HepG2 (cell line): ENCODE measurements around the gene FLOT2. TPM values are rescaled to one million over a fixed set of nuclear protein-coding genes. Genes with fewer than 3 reads are reported as not detected.
A peak's percentile ranks its signal among the peaks of the same experiment; 100 is the strongest.

Source experiments
- ATAC-seq: fragments of 200-7000 bp; cut with Tn5 transposase; 3 replicates; pipeline ENCODE4 v1.9.1; 2020; ENCODE audit warnings: mild to moderate bottlenecking, moderate library complexity
- BruUV-seq: library from RNA; stranded (reverse); fragments of 400-500 nt; replicated peaks from 2 replicates; lab custom pipeline; 2021; lab: Mats Ljungman, UMichigan
- CTCF ChIA-PET: fragments of 300-600 bp; formaldehyde crosslinking; extraction: SDS; loops from one replicate; lab custom pipeline; 2021; ENCODE audit warnings: low total read pairs, inconsistent platforms, low intra/inter-chr PET ratio; lab: Yijun Ruan, JAX
- POLR2A ChIA-PET: fragments of 350-600 bp; sonication (Branson Sonifier 250); formaldehyde crosslinking; loops from one replicate; lab custom pipeline; 2020; ENCODE audit warnings: antibody characterized with exemption, inconsistent platforms; lab: Yijun Ruan, JAX
- DNase-seq: peaks from one replicate; pipeline ENCODE4 v3.0.0-alpha.2; 2015; ENCODE audit warnings: low spot score
- FAIRE-seq: peaks from 3 replicates; lab custom pipeline; 2011; peaks lifted over from hg19 to GRCh38; lab: Jason Lieb, UNC
- H2AFZ ChIP-seq: one replicate; pipeline ENCODE4 v1.6.1; 2011; ENCODE audit warnings: low read length, inconsistent platforms
- H3K27ac ChIP-seq: fragments of 300-600 bp; 3 replicates; pipeline ENCODE4 v1.8.0; 2011; ENCODE audit warnings: mixed run types, mild to moderate bottlenecking, mixed read lengths, low read length, inconsistent platforms; ENCODE audit not compliant: insufficient read depth; ENCODE audit errors: extremely low read length
- H3K27me3 ChIP-seq, 2 experiments: fragments of 200-600 bp in 1 of 2; 2 replicates in 1 of 2; 3 replicates in 1 of 2; pipeline versions ENCODE4 v1.6.0 to v1.8.0; 2011; ENCODE audit warnings: low read length in 2 of 2, mild to moderate bottlenecking in 2 of 2, moderate library complexity in 2 of 2, inconsistent platforms in 1 of 2; ENCODE audit not compliant: insufficient read depth in 2 of 2, control insufficient read depth in 1 of 2
- H3K36me3 ChIP-seq, 2 experiments: fragments of 200-600 bp in 1 of 2; replicated peaks in 1 of 2; 2 replicates in 1 of 2; 3 replicates in 1 of 2; pipeline versions ENCODE4 v1.5.1 to v1.8.0; 2011; ENCODE audit warnings: low read length in 2 of 2, inconsistent platforms in 1 of 2; ENCODE audit not compliant: insufficient read depth in 2 of 2, control insufficient read depth in 1 of 2
- H3K4me1 ChIP-seq: 2 replicates; pipeline ENCODE4 v1.5.1; 2012; ENCODE audit warnings: low read length, inconsistent platforms; ENCODE audit not compliant: insufficient read depth
- H3K4me2 ChIP-seq: 2 replicates; pipeline ENCODE4 v1.6.0; 2011; ENCODE audit warnings: low read depth, low read length, inconsistent platforms
- H3K4me3 ChIP-seq, 3 experiments: fragments of 200-600 bp in 1 of 3; sonication (generic), shearing (Covaris generic) in 1 of 3; replicated peaks in 1 of 3; 2 replicates each; pipeline ENCODE4 v1.5.1; 2011 to 2016; ENCODE audit warnings: low read length in 3 of 3, inconsistent platforms in 2 of 3, low read depth in 2 of 3, mild to moderate bottlenecking in 2 of 3, control low read depth in 1 of 3, mixed read lengths in 1 of 3; ENCODE audit not compliant: insufficient read depth in 1 of 3
- H3K79me2 ChIP-seq: one replicate; pipeline ENCODE4 v1.6.1; 2011; ENCODE audit warnings: low read length, inconsistent platforms; ENCODE audit not compliant: insufficient read depth
- H3K9ac ChIP-seq: 2 replicates; pipeline ENCODE4 v1.6.0; 2011; ENCODE audit warnings: mild to moderate bottlenecking, low read depth, low read length, inconsistent platforms; ENCODE audit not compliant: insufficient read depth
- H3K9me3 ChIP-seq: 2 replicates; pipeline ENCODE4 v1.5.1; 2012; ENCODE audit warnings: mild to moderate bottlenecking, low read length
- H4K20me1 ChIP-seq: 2 replicates; pipeline ENCODE4 v1.6.0; 2011; ENCODE audit warnings: inconsistent platforms, mild to moderate bottlenecking, low read length, moderate library complexity; ENCODE audit not compliant: insufficient read depth
- AGO2 ChIP-seq: fragments of 200-400 bp; formaldehyde crosslinking; optimal IDR thresholded peaks from 2 replicates; pipeline ENCODE3; 2017; ENCODE audit warnings: mild to moderate bottlenecking, low read depth, low read length, moderate library complexity
- HOXA7 ChIP-seq: sonication (generic); formaldehyde crosslinking; IDR thresholded peaks from 2 replicates; pipeline ENCODE4 v1.8.1; 2022; ENCODE audit warnings: mild to moderate bottlenecking, missing genetic modification reagents, moderate library complexity
- POLR2G ChIP-seq: fragments of 200-400 bp; formaldehyde crosslinking; IDR thresholded peaks from 2 replicates; pipeline ENCODE4 v1.6.1; 2018; ENCODE audit warnings: mild to moderate bottlenecking, low read depth, low read length, moderate library complexity
- RBM22 ChIP-seq: fragments of 200-400 bp; formaldehyde crosslinking; optimal IDR thresholded peaks from 2 replicates; pipeline ENCODE3; 2017; ENCODE audit warnings: mild to moderate bottlenecking, low read length, moderate library complexity
- ZNF468 ChIP-seq: sonication (generic); formaldehyde crosslinking; IDR thresholded peaks from 2 replicates; pipeline ENCODE4 v1.8.0; 2022; ENCODE audit warnings: mild to moderate bottlenecking, moderate library complexity, missing genetic modification reagents
- WGBS: methylation state at CpG from one replicate; pipeline ENCODE4 v1.1.6; 2017; ENCODE audit warnings: low lambda C conversion rate; 5-methylcytosine and 5-hydroxymethylcytosine counted together
- in situ Hi-C: cut with HindIII; loops from 2 replicates; pipeline ENCODE4 v1.10.0; 2017; ENCODE audit warnings: low pct_unique_long_range_greater_than_20kb; ENCODE audit not compliant: extremely low pct_ligation_motif_present
- intact Hi-C: fragments of 100-400 bp; cut with micrococcal nuclease; formaldehyde crosslinking; loops from one replicate; pipeline ENCODE4 v1.10.0; 2022; ENCODE audit not compliant: unreplicated experiment
- polyA plus RNA-seq, 8 experiments: library from polyadenylated mRNA; depleted of rRNA in 3 of 8; stranded (reverse) in 7 of 8; unstranded in 1 of 8; fragments of >200 nt; fragmentation: Illumina TruSeq in 4 of 8; extraction: Trizol in 4 of 8; gene quantifications; 2 replicates each; pipeline versions ENCODE4 v1.2.1 to v1.2.3, GENCODE V29; 2011 to 2016; ENCODE audit warnings: low read depth in 4 of 8, missing spikeins in 1 of 8, mixed read lengths in 1 of 8; ENCODE audit not compliant: insufficient read depth in 1 of 8
- total RNA-seq, 5 experiments: library from RNA; depleted of rRNA; stranded (reverse); fragments of >200 nt; fragmentation: Illumina TruSeq; extraction: Trizol; gene quantifications; 2 replicates each; pipeline ENCODE4 v1.2.3, GENCODE V29; 2016; ENCODE audit warnings: low read depth in 1 of 5
- TF ChIP-seq, protein P1 (sequence below): IDR thresholded peaks from 2 replicates; pipeline ENCODE4 v1.4.0; 2020; ENCODE audit warnings: mild to moderate bottlenecking, missing genetic modification reagents
- TF ChIP-seq, protein P2 (sequence below): IDR thresholded peaks from 2 replicates; pipeline ENCODE4 v1.6.1; 2016; ENCODE audit warnings: missing biosample characterization, missing genetic modification reagents, low read depth

The FLOT2 gene
- total and polyA plus RNA-seq, 2 of the 13 experiments (the other 11 are each of a cell fraction or from before 2014, with no cell fraction given) = 54.3 to 54.5 TPM

DNA sequence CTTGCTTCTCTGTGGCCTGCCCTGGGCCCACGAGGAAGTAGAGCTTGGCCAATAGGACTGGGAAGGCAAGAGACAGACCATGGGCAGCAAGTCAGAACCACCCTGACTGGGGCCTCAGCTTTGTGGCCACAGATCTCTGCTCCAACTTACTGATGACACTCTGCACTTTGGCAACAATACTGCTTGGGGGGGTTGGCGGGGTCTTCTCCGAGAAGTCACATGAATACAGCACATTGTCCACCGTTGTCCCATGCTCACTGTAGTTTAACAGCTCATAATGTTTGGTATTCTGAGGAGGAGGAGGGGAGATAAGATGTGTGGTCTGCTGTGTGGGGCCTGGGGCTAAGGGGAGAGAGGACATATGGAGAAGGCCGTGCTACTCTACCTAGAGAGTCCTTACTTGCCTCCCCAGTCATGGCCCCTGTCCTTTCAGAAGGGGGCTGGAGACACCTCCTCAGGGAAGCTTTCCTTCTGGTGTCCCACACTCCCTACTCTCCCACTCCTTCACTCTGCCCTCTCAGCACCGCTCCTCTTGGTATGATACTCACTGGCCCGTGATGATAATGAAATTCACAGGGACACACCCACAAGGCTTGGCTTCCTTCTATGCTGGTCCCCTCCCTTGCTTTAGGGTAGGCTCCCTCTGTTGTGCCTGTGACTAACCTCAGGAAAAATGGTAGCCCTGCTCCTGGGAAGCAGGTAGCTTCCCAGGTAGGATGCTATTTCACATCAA is 9.3 kb upstream of the FLOT2 start:
- POLR2A ChIA-PET = interaction anchor here (0.7 to 2.5 kb wide), 2 partner anchors 14 to 42 kb away, joined by 3 to 15 read pairs; no protein-coding TSS in a partner anchor
- CTCF ChIA-PET = no interaction called here

DNA sequence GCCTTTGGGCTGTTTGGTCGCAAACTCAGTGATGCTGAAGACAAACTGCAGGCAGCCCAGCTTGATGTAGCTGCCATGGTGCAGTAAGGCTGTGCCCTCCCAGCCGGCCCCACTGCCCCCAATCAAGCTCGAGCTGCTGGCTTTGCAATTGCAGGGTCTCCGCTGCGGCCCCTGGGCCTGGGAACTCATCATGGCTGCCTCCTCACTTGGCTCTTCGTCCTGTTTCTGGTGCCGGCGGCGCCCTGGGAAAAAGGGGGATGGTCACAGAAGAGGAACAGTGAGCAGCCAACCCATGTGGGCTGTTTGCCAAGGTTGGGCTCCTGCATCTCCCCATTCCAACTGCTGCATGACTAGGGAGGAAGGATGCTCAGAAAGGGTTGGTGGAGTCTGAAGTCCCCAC is 8.7 kb upstream of the FLOT2 start:
- BruUV-seq = no TSS peak
- TF ChIP-seq AGO2 (peak; percentile 81), ZNF468 (no peak), POLR2G (0 out of 2 replicates have a peak, but pooled peaks have one; percentile 8), RBM22 (peak; percentile 69)
- TF ChIP-seq, protein P1, sequence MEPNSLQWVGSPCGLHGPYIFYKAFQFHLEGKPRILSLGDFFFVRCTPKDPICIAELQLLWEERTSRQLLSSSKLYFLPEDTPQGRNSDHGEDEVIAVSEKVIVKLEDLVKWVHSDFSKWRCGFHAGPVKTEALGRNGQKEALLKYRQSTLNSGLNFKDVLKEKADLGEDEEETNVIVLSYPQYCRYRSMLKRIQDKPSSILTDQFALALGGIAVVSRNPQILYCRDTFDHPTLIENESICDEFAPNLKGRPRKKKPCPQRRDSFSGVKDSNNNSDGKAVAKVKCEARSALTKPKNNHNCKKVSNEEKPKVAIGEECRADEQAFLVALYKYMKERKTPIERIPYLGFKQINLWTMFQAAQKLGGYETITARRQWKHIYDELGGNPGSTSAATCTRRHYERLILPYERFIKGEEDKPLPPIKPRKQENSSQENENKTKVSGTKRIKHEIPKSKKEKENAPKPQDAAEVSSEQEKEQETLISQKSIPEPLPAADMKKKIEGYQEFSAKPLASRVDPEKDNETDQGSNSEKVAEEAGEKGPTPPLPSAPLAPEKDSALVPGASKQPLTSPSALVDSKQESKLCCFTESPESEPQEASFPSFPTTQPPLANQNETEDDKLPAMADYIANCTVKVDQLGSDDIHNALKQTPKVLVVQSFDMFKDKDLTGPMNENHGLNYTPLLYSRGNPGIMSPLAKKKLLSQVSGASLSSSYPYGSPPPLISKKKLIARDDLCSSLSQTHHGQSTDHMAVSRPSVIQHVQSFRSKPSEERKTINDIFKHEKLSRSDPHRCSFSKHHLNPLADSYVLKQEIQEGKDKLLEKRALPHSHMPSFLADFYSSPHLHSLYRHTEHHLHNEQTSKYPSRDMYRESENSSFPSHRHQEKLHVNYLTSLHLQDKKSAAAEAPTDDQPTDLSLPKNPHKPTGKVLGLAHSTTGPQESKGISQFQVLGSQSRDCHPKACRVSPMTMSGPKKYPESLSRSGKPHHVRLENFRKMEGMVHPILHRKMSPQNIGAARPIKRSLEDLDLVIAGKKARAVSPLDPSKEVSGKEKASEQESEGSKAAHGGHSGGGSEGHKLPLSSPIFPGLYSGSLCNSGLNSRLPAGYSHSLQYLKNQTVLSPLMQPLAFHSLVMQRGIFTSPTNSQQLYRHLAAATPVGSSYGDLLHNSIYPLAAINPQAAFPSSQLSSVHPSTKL = no peak
- TF ChIP-seq, all 625 proteins: peak for 3
- Histone ChIP-seq H3K36me3 (peaks cover 16 to 46% of the 10 kb centered on the region in 2 experiments), H4K20me1 (peaks cover 4% of the 10 kb centered on the region; the same call in 1 of the 2 replicates), H3K79me2 (peaks cover 7% of the 10 kb centered on the region), H3K9ac (no peak overlapping the region), H3K4me3 (no peak overlapping the region), H3K27ac (no peak overlapping the region), H2AFZ (no peak overlapping the region), H3K4me2 (no peak overlapping the region), H3K9me3 (no peaks in the 10 kb centered on the region), H3K27me3 (no peaks in the 10 kb centered on the region; a peak in 1 of 5 replicates), H3K4me1 (peaks cover 59% of the 10 kb centered on the region)
- in situ Hi-C loops (no loop called here), intact Hi-C loops (no loop called here)
- no peak for DNase-seq
- CTCF ChIA-PET = no interaction called here
- ATAC-seq = no peak
- FAIRE-seq = no peak
- WGBS = 100% methylated on average over 5 of the region's 9 CpGs
- POLR2A ChIA-PET = no interaction called here

More for the DNA sequence above, 9.3 kb upstream of the FLOT2 start:
- no peak overlapping the region for H3K9ac ChIP-seq
- ATAC-seq (no peak), DNase-seq (no peak), FAIRE-seq (no peak)
- no peaks in the 10 kb centered on the region; a peak in 1 of 5 replicates for H3K27me3 ChIP-seq
- no peak overlapping the region for H3K4me2 ChIP-seq
- intact Hi-C loops (no loop called here), in situ Hi-C loops (no loop called here)
- H3K9me3 ChIP-seq = no peaks in the 10 kb centered on the region
- no peak overlapping the region for H2AFZ ChIP-seq
- H4K20me1 ChIP-seq = peaks cover 4% of the 10 kb centered on the region; the same call in 1 of the 2 replicates
- no peak overlapping the region for H3K4me3 ChIP-seq
- H3K36me3 ChIP-seq = peaks cover 20 to 52% of the 10 kb centered on the region in 2 experiments
- H3K79me2 ChIP-seq = peaks cover 3% of the 10 kb centered on the region
- 91% methylated on average over 7 of the region's 7 CpGs for WGBS
- no peak overlapping the region for H3K27ac ChIP-seq
- BruUV-seq = no TSS peak
- peaks cover 59% of the 10 kb centered on the region for H3K4me1 ChIP-seq
- TF ChIP-seq HOXA7 (CRISPR knock-in tag) = no peak
- TF ChIP-seq, protein P2, sequence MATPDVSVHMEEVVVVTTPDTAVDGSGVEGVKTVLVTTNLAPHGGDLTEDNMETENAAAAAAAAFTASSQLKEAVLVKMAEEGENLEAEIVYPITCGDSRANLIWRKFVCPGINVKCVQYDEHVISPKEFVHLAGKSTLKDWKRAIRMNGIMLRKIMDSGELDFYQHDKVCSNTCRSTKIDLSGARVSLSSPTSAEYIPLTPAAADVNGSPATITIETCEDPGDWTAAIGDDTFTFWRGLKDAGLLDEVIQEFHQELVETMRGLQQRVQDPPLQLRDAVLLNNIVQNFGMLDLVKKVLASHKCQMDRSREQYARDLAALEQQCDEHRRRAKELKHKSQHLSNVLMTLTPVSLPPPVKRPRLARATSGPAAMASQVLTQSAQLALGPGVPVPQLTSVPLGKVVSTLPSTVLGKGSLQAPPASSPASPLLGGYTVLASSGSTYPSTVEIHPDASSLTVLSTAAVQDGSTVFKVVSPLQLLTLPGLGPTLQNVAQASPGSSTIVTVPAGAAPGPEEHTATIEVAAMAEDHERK (CRISPR knock-in tag) = no peak
